Activated B cell treated with CpG ODN at 0.5 μM for 24 hours (primary cell): ENCODE data around the gene TCEAL5. TPM values are rescaled to one million over a fixed set of nuclear protein-coding genes. Genes with fewer than 3 reads are reported as not detected.
"Not testable (repeated sequence)": the region's sequence is repeated elsewhere in the genome, so short reads cannot be mapped to it uniquely, and the experiment has no call there.

Source experiments
- ATAC-seq: fragments of 200-7000 bp; cut with Tn5 transposase; one replicate; pipeline ENCODE4 v1.10.0; 2021; ENCODE audit warnings: low read depth, mild to moderate bottlenecking, moderate library complexity
- CTCF ChIA-PET: fragments of 350-600 bp; sonication (Branson Sonifier 250); formaldehyde crosslinking; loops from one replicate; lab custom pipeline; 2021; ENCODE audit warnings: antibody characterized with exemption; lab: Charles Lee
- POLR2A ChIA-PET: fragments of 350-600 bp; sonication (Branson Sonifier 250); formaldehyde crosslinking; loops from one replicate; lab custom pipeline; 2021; ENCODE audit warnings: antibody characterized with exemption; lab: Charles Lee
- DNase-seq: peaks from one replicate; pipeline ENCODE4 v3.0.0; 2022
- H3K27ac Mint-ChIP-seq: one replicate; pipeline ENCODE4 v1.8.0; 2020; ENCODE audit warnings: mixed read lengths
- H3K27me3 Mint-ChIP-seq: one replicate; pipeline ENCODE4 v1.8.0; 2021; ENCODE audit warnings: mixed read lengths
- H3K36me3 Mint-ChIP-seq: one replicate; pipeline ENCODE4 v1.8.0; 2021; ENCODE audit warnings: low read depth, mixed read lengths
- H3K4me1 Mint-ChIP-seq: one replicate; pipeline ENCODE4 v1.8.0; 2021; ENCODE audit warnings: mixed read lengths
- H3K4me3 Mint-ChIP-seq: one replicate; pipeline ENCODE4 v1.8.0; 2020; ENCODE audit warnings: mild to moderate bottlenecking, mixed read lengths
- H3K9me3 Mint-ChIP-seq: one replicate; pipeline ENCODE4 v1.8.0; 2020; ENCODE audit warnings: mixed read lengths
- CTCF ChIP-seq: fragments of 200-600 bp; IDR thresholded peaks from one replicate; pipeline ENCODE4 v1.8.0; 2022; ENCODE audit warnings: antibody characterized with exemption, mild to moderate bottlenecking
- intact Hi-C: fragments of 100-400 bp; cut with micrococcal nuclease; formaldehyde crosslinking; loops from one replicate; pipeline ENCODE4 v1.15.1; 2024
- total RNA-seq: library from RNA; stranded (reverse); gene quantifications from 2 replicates; pipeline ENCODE4 v1.2.3, GENCODE V29; 2022

Gene TCEAL5
- total RNA-seq = not detected in 2 replicates

GRCh38 chrX:103276581-103277002 is at the start of gene TCEAL5:
Gene TCEAL5 (minus strand): TSS chrX:103276750. CDS start chrX:103274563, 2,187 bp downstream.
- no peak for TF ChIP-seq CTCF
- POLR2A ChIA-PET = no interaction called here
- CTCF ChIA-PET = no interaction called here
- ATAC-seq = no peak
- no peaks in the 10 kb centered on the region for H3K9me3 Mint-ChIP-seq
- DNase-seq = no peak
- peaks cover 9% of the 10 kb centered on the region for H3K4me1 Mint-ChIP-seq
- peaks cover 34% of the 10 kb centered on the region for H3K27me3 Mint-ChIP-seq
- peak within 1 kb of the TSS; percentile 59 for H3K4me3 Mint-ChIP-seq
- H3K36me3 Mint-ChIP-seq = no peaks in the 10 kb centered on the region
- intact Hi-C loops = no loop called here
- H3K27ac Mint-ChIP-seq = no peak within 1 kb of the TSS

- no peak for TF ChIP-seq CTCF
- ChIA-PET CTCF (no interaction called here), POLR2A (no interaction called here)
- Mint-ChIP-seq H3K9me3 (no peaks in the 10 kb centered on the region), H3K36me3 (no peaks in the 10 kb centered on the region), H3K27me3 (no peaks in the 10 kb centered on the region), H3K4me1 (no peaks in the 10 kb centered on the region), H3K4me3 (no peak overlapping the region), H3K27ac (no peak overlapping the region)
- intact Hi-C loops = loop anchor here (2.0 to 10.0 kb wide), 3 partner anchors 54 to 373 kb away; partner anchors contain the start of genes BEX4, MORF4L2 and TCEAL8
- ATAC-seq = no peak
- no peak for DNase-seq
Measured at GRCh38 chrX:103311399-103311780, 34.8 kb upstream of the TCEAL5 start.

- DNase-seq (peak; percentile 66), ATAC-seq (peak; percentile 98)
- H3K4me1 Mint-ChIP-seq = no peaks in the 10 kb centered on the region
- POLR2A ChIA-PET = no interaction called here
- CTCF ChIA-PET = no interaction called here
- H3K27ac Mint-ChIP-seq = peak within 1 kb of the TSS; percentile 35
- no peaks in the 10 kb centered on the region for H3K36me3 Mint-ChIP-seq
- TF ChIP-seq CTCF = no peak
- intact Hi-C loops = loop anchor here (2.0 to 10.0 kb wide), 3 partner anchors 53 to 374 kb away; partner anchors contain the start of genes BEX4, MORF4L2 and TCEAL8
- H3K4me3 Mint-ChIP-seq = peak within 1 kb of the TSS; percentile 82
- no peaks in the 10 kb centered on the region for H3K27me3 Mint-ChIP-seq
- peaks cover 2% of the 10 kb centered on the region for H3K9me3 Mint-ChIP-seq
Measured at GRCh38 chrX:103310555-103311398, 34.2 kb upstream of the TCEAL5 start, which contains the start of gene BEX2. Gene BEX2 (minus strand): TSS chrX:103310990. CDS start chrX:103309976, 1,014 bp downstream.

GRCh38 chrX:103309860-103310554 is 33.5 kb upstream of the TCEAL5 start:
- DNase-seq (no peak), ATAC-seq (peak; percentile 3)
- Mint-ChIP-seq H3K9me3 (peaks cover 2% of the 10 kb centered on the region), H3K4me3 (peak overlapping the region; percentile 82), H3K27me3 (no peaks in the 10 kb centered on the region), H3K36me3 (no peaks in the 10 kb centered on the region), H3K27ac (no peak overlapping the region), H3K4me1 (no peaks in the 10 kb centered on the region)
- intact Hi-C loops = loop anchor here (2.0 to 10.0 kb wide), 3 partner anchors 53 to 375 kb away; partner anchors contain the start of genes BEX4, MORF4L2 and TCEAL8
- ChIA-PET POLR2A (no interaction called here), CTCF (no interaction called here)
- TF ChIP-seq CTCF = no peak

- ATAC-seq, H3K36me3 Mint-ChIP-seq, H3K9me3 Mint-ChIP-seq, intact Hi-C loops, POLR2A ChIA-PET, H3K4me1 Mint-ChIP-seq, H3K27ac Mint-ChIP-seq, CTCF ChIA-PET, H3K27me3 Mint-ChIP-seq, DNase-seq, H3K4me3 Mint-ChIP-seq: not testable (repeated sequence)
Measured at GRCh38 chrX:103305666-103306065, 29.1 kb upstream of the TCEAL5 start.
